K562 (cell line): ENCODE measurements around the gene PLXNA3. TPM values are rescaled to one million over a fixed set of nuclear protein-coding genes. Genes with fewer than 3 reads are reported as not detected.

ENCODE experiments used
- ARID1B ChIP-seq: fragments of 450-650 bp; IDR thresholded peaks from 2 replicates; pipeline ENCODE4 v1.6.1; 2016; ENCODE audit warnings: antibody characterized with exemption, mild to moderate bottlenecking, inconsistent platforms
- CTCF ChIP-seq, 3 experiments: IDR thresholded peaks in 2 of 3; conservative IDR thresholded peaks in 1 of 3; 2 replicates each; pipeline ENCODE4 v1.5.1; 2011 to 2012; ENCODE audit warnings: low read length in 3 of 3, mild to moderate bottlenecking in 3 of 3, control low read depth in 2 of 3, improper control_type of control experiment in 1 of 3, inconsistent platforms in 1 of 3, low read depth in 1 of 3, mixed read lengths in 1 of 3, moderate library complexity in 1 of 3; ENCODE audit not compliant: insufficient read depth in 2 of 3
- CXXC5 ChIP-seq: fragments of 250-450 bp; sonication (Bioruptor Pico); IDR thresholded peaks from 2 replicates; pipeline ENCODE4 v1.8.0; 2022; ENCODE audit warnings: inconsistent platforms, mild to moderate bottlenecking, moderate library complexity
- FOSL1 ChIP-seq: fragments of 200-800 bp; sonication (Bioruptor generic); conservative IDR thresholded peaks from 2 replicates; pipeline ENCODE4 v1.6.1; 2016; ENCODE audit warnings: missing genetic modification characterization, missing compliant biosample characterization
- GABPA ChIP-seq: fragments of 200-800 bp; sonication (Bioruptor generic); conservative IDR thresholded peaks from 2 replicates; pipeline ENCODE4 v1.6.1; 2016; ENCODE audit warnings: low read depth, missing genetic modification characterization, missing compliant biosample characterization
- GTF2F1 ChIP-seq: IDR thresholded peaks from 2 replicates; pipeline ENCODE4 v1.6.1; 2011; ENCODE audit warnings: low read depth, low read length, improper control_type of control experiment
- HNRNPL ChIP-seq: fragments of 200-400 bp; formaldehyde crosslinking; IDR thresholded peaks from 2 replicates; pipeline ENCODE4 v1.6.1; 2017; ENCODE audit warnings: low read depth, mild to moderate bottlenecking, low read length
- KHSRP ChIP-seq: fragments of 450-650 bp; IDR thresholded peaks from 2 replicates; pipeline ENCODE4 v1.6.1; 2017
- MAZ ChIP-seq, 2 experiments: fragments of 450-650 bp in 1 of 2; sonication (generic) in 1 of 2; formaldehyde crosslinking; IDR thresholded peaks in 1 of 2; conservative IDR thresholded peaks in 1 of 2; 2 replicates each; pipeline versions ENCODE4 v1.4.0 to v1.5.0; 2020; ENCODE audit warnings: mild to moderate bottlenecking in 1 of 2, missing genetic modification reagents in 1 of 2
- MBD2 ChIP-seq: sonication (generic); IDR thresholded peaks from 2 replicates; pipeline ENCODE4 v1.6.1; 2016; ENCODE audit warnings: low read depth, borderline replicate concordance
- MYBL2 ChIP-seq, 2 experiments: fragments of 450-650 bp in 1 of 2; sonication (generic) in 1 of 2; formaldehyde crosslinking in 1 of 2; IDR thresholded peaks; 2 replicates each; pipeline versions ENCODE4 v1.6.1 to v1.8.1; 2017 to 2022; ENCODE audit warnings: borderline replicate concordance in 1 of 2, inconsistent platforms in 1 of 2, low read depth in 1 of 2, mild to moderate bottlenecking in 1 of 2, missing genetic modification reagents in 1 of 2, moderate library complexity in 1 of 2
- NFIC ChIP-seq: fragments of 450-650 bp; IDR thresholded peaks from 2 replicates; pipeline ENCODE4 v1.6.1; 2017; ENCODE audit warnings: mild to moderate bottlenecking, inconsistent platforms
- RFX5 ChIP-seq: IDR thresholded peaks from 2 replicates; pipeline ENCODE4 v1.6.1; 2011; ENCODE audit warnings: low read depth, mild to moderate bottlenecking, improper control_type of control experiment, low read length
- SP1 ChIP-seq: sonication (generic); formaldehyde crosslinking; IDR thresholded peaks from 2 replicates; pipeline ENCODE4 v1.8.1; 2022; ENCODE audit warnings: mild to moderate bottlenecking, missing genetic modification reagents
- TFAP4 ChIP-seq: sonication (generic); formaldehyde crosslinking; IDR thresholded peaks from 2 replicates; pipeline ENCODE4 v1.8.0; 2022; ENCODE audit warnings: missing genetic modification reagents, mild to moderate bottlenecking, moderate library complexity, borderline replicate concordance
- ZBTB8A ChIP-seq: fragments of 450-650 bp; IDR thresholded peaks from 2 replicates; pipeline ENCODE4 v1.6.1; 2018; ENCODE audit warnings: mild to moderate bottlenecking, moderate library complexity; ENCODE audit not compliant: partially characterized antibody
- ZFX ChIP-seq: sonication (generic); formaldehyde crosslinking; IDR thresholded peaks from 2 replicates; pipeline ENCODE4 v1.8.0; 2022; ENCODE audit warnings: mild to moderate bottlenecking, missing genetic modification reagents, moderate library complexity
- ZNF282 ChIP-seq: sonication (generic); formaldehyde crosslinking; IDR thresholded peaks from 2 replicates; pipeline ENCODE4 v1.8.1; 2023; ENCODE audit warnings: missing genetic modification reagents
- polyA plus RNA-seq, 8 experiments: library from polyadenylated mRNA; depleted of rRNA in 4 of 8; stranded (reverse) in 5 of 8; unstranded in 3 of 8; fragments of >200 nt; fragmentation: Nextera tagmentation in 2 of 8; fragmentation: Illumina TruSeq in 1 of 8; extraction: Ambion mirVana in 2 of 8; extraction: Trizol in 1 of 8; gene quantifications; 2 replicates each; pipeline versions ENCODE4 v1.2.1 to v1.2.3, GENCODE V29; 2011 to 2014; ENCODE audit warnings: inconsistent platforms in 1 of 8, missing spikeins in 1 of 8
- total RNA-seq, 7 experiments: library from RNA; depleted of rRNA in 6 of 7; stranded (reverse); fragments of >200 nt in 6 of 7; fragmentation: Illumina TruSeq in 2 of 7; extraction: Trizol in 2 of 7; gene quantifications; 2 replicates each; pipeline versions ENCODE4 v1.2.1 to v1.2.3, GENCODE V29; 2011 to 2021; ENCODE audit warnings: low replicate concordance in 1 of 7

Gene PLXNA3
- total and polyA plus RNA-seq, 9 of the 15 experiments (the other 6 are each of a cell fraction or from before 2014, with no cell fraction given): 0.32 to 47.8 (median 7.5) TPM

GRCh38 chrX:154409222-154409871 is 48.7 kb upstream of the PLXNA3 start, which contains the start of gene DNASE1L1 (continued):
- peak; percentile 62; the same call in 1 of the 2 replicates for TF ChIP-seq TFAP4
- TF ChIP-seq CXXC5 (CRISPR knock-in tag): 0 out of 2 replicates have a peak, but pooled peaks have one; percentile 31
- no peak for TF ChIP-seq HNRNPL
- no peak for TF ChIP-seq ZNF282 (CRISPR knock-in tag)
- TF ChIP-seq ZBTB8A: no peak
- TF ChIP-seq FOSL1 (tag): peak; percentile 92
- no peak for TF ChIP-seq MYBL2 (IDR thresholded peaks at IDR 0.05; ENCODE audit: low read depth)
- TF ChIP-seq MYBL2 (CRISPR knock-in tag; IDR thresholded peaks at IDR 0.05; ENCODE audit: borderline replicate concordance): no peak
- peak; percentile 56 for TF ChIP-seq ZFX (CRISPR knock-in tag)
- no peak for TF ChIP-seq CTCF (IDR thresholded peaks at IDR 0.05 in 2 of 3, conservative IDR thresholded peaks at IDR 0.05 in 1 of 3; ENCODE audit: insufficient read depth in 2 of 3, low read depth in 1 of 3, low read length in 3 of 3)
- TF ChIP-seq ARID1B: peak; percentile 74
- TF ChIP-seq MBD2: 0 out of 2 replicates have a peak, but pooled peaks have one; percentile 31
- no peak for TF ChIP-seq GTF2F1
- TF ChIP-seq MAZ (CRISPR knock-in tag; conservative IDR thresholded peaks at IDR 0.05 in 1 of 2, IDR thresholded peaks at IDR 0.05 in 1 of 2): 0 out of 4 replicates have a peak, but pooled peaks of 1 of the 2 experiments have one; percentile 17
- peak; percentile 47; the same call in 1 of the 2 replicates for TF ChIP-seq SP1 (CRISPR knock-in tag)
- no peak for TF ChIP-seq NFIC
- TF ChIP-seq RFX5: peak; percentile 82
- TF ChIP-seq GABPA: peak; percentile 31; the same call in 1 of the 2 replicates
- TF ChIP-seq KHSRP: no peak
